ENCODE measurements around the gene RAET1E. TPM values are rescaled to one million over a fixed set of nuclear protein-coding genes. Genes with fewer than 3 reads are reported as not detected.
"Not testable (repeated sequence)": the region's sequence is repeated elsewhere in the genome, so short reads cannot be mapped to it uniquely, and the experiment has no call there.

Gene RAET1E, protein sequence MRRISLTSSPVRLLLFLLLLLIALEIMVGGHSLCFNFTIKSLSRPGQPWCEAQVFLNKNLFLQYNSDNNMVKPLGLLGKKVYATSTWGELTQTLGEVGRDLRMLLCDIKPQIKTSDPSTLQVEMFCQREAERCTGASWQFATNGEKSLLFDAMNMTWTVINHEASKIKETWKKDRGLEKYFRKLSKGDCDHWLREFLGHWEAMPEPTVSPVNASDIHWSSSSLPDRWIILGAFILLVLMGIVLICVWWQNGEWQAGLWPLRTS
- 0.82 TPM for polyA plus RNA-seq (ENCODE audit: insufficient read length)

DNA sequence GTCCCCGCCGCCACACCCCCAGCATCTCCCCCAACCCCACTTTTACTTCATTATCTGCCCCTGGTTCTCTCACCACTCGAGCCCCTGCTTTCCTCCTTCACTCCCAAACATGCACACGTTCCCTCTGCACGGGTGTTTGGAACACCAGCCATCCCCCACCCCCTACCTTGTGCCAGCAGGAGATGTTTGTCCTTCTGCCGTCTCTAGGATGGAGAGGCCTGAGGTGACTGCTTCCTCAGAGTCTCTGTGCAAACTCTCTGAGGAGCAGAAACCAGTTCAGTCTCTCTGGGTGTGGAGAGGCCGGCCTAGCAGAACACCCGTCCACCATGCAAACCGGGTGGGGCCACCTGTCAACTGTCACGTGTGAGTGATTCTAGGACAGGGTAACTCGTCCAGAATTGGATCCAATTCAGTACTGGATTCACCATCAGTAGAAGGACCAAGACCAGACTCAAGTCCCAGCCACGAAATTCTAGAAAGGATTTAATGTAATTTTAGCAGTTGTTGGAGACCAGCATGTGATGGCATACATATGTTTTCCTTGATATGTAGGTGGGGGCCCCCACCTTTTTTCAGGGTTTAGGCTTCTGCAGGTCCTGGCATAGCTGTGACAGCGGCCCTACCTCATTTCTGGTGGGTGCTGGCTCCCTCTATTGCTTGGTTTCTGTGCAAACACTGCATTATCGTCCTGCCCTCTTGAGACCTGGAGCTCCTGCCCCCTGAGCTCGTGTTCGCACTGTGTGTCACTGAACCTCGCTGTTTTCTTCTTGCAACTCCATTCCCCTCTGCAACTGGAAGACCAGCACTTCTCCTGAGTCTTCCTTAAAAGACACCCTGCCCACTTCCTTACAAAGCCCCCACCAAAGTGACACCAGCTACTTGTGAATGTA, at the start of gene RAET1E:
Gene RAET1E (minus strand): TSS at position 259 of the 890 bp plus-strand sequence. CDS start 7,212 bp downstream, outside the sequence.
- DNase-seq (ENCODE audit: low read depth): no peak

DNA sequence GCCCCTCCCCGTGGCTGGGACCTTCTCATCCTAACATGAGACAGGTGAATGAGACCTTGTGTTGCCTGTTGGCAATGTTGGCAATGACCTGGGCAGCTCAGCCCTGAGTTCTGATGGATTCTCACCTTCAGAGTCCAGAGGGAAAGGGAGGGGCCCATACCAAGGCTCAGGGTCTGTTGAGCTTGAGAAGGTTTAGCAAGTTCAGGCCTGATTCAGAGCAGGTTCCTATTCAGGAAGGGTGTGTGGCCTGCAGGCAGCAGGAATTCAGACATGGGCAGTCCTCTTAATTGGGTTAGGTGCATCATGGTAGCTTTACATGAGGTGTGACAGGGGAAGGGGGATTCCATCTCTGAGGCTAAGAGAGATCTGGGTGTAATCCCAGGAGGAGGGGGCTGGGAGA, 49.6 kb upstream of the RAET1E start:
- DNase-seq (ENCODE audit: low read depth): not testable (repeated sequence)

DNA sequence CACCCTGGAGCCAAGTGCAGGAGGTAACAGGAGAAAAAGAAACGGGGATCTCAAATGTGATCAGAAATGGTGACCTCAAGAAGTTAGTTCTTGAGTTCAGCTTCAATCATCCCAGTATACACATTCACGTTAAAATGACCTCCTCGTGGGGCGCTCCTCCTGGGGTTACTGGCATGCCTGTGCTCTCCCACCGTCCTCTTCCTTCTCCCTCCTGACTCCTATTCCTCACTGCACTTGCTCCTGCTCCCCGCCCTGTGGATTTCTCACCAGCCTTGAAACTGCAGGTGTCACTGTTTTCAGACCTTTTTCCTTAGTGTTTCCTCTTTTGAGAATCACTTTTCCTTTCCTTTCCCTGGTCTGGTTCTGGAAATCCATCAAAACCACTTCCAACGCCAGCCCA, 48.7 kb upstream of the RAET1E start:
- DNase-seq (ENCODE audit: low read depth): not testable (repeated sequence)

DNA sequence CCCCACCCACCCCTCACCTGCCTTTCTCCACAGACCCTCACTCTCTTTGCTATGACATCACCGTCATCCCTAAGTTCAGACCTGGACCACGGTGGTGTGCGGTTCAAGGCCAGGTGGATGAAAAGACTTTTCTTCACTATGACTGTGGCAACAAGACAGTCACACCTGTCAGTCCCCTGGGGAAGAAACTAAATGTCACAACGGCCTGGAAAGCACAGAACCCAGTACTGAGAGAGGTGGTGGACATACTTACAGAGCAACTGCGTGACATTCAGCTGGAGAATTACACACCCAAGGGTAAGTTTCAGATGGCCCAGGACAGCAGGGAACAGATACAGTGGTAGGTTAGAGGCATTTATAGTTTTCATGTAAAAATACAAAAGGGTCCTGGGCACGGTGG, 47.4 kb upstream of the RAET1E start:
- DNase-seq (ENCODE audit: low read depth): not testable (repeated sequence)

DNA sequence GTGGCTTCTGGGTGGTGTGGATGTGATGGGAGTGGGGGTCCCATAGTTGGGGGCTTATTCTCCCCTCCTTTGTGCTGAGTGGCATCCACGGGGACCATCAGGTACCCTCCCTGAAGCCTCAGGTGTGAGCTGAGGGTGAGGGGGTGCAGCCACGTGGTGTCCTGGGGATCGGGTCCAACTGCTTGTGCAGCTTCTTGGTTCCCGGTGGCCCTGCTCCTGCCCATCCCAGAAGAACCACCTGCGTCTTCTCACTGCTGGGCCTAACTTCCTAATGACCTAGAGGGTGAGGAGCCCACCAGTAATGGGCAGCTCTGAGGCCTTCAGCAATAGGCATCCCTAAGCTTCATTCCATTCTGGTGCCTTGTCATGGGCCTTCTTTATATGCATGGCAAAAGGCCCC, 45.4 kb upstream of the RAET1E start:
- DNase-seq (ENCODE audit: low read depth): not testable (repeated sequence)

DNA sequence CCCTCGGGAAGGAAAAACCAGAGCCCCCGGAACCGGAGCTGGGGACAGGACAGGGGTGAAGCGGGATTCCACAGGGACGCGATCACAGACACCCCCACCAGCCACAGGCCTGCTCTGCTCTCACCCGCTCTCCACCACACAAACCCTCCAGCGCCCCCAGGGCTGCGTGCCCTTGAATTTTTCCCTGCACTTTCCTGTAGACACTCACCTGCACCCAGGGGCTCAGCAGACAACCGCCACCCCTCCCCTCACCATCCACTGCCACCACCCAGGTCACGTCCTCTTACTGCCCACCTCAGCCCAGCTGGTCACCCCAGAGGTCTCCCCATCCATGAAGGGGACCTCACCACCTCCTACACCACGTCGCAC, 44.5 kb upstream of the RAET1E start:
- DNase-seq (ENCODE audit: low read depth): no peak

DNA sequence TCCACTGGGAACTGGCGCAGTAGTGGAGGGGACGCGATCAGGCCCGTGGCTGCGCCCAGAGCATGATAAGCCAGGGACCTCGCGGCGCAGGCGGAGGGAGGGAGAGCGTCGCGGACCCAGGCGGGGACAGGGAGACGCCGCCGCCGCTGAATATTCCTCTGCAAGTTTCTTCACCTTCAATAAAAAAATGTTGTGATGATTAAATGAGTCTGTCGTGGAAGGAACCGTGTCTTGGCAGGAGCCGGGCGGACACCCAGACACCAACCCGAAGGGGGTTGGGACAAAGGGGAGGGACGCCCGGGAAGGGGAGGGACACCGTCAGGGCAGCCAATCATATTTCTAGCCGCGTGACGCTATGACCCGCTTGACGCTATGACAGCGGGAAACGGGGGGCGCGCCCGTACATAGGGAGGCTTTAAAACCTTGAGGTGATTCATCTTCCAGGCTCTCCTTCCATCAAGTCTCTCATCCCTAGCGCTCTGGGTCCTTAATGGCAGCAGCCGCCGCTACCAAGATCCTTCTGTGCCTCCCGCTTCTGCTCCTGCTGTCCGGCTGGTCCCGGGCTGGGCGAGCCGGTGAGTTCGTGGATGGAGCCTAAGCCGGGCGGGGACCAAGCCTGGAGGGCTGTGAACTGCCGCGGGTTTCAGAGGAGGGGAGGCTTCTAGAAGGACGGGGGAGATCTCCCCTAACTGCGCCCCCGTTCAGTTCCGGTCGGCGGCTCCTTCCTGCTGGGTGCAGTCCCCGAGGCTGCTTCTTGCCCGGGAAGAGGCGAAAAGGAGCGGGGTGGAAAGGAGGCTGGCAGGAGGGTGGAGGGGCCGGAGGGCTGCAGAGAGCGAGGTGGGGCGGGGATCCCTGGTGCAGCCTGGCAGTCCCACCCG, 43.9 kb upstream of the RAET1E start, which contains the start of gene ULBP2:
Gene ULBP2 (plus strand): TSS at position 432 of the 878 bp plus-strand sequence. CDS start 59 bp downstream, at position 491.
- peak; percentile 40 for DNase-seq (ENCODE audit: low read depth)

DNA sequence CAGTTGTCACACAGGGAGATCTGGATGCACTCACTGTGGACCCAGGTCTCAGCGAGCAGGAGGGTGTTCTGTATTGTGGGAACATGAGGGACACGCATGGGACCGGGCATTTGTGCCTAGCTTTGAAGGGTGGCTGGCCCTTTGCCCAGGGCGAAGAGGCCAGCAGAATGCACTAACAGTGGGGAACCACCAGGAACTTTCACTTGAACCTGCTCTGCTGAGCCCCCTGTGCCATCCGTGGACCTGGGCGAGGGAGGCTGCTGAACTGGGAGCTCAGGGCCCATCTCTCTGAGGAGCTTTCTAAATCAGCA, 42.7 kb upstream of the RAET1E start:
- no peak for DNase-seq (ENCODE audit: low read depth)

DNA sequence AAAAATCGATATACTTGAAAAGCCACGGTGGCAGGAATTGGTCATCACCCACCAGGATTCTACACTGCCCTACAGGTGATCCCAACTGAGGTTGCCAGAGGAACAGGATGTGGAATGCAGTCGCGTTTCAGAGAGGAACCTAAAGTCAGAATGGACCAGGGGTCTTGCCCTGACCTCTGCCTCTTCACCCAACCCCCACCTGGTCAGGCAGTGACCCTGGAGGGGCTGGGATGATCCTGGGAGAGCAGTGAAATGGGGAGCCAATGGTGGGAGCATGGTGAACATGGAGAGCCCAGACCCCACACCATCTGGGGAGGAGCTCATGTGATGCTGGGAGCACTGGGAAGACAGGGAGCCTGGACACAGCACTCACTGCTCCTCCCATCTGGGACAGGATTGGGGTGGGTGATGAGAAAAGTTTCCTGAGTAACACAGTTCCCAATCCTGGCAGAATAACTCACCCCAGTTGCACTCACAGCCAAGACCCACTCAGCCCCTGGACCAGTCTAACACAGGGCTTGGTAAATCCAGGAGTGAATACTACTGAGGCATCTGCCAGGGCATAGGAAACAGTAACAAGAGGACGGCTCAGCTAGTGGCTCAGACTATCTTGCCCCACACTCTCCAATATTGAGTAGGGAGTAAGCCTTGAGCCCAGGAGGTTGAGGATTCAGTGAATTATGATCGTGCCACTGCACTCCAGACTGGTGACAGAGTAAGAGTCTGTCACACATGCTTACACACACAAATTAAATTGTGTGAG, 42.2 kb upstream of the RAET1E start:
- no peak for DNase-seq (ENCODE audit: low read depth)

DNA sequence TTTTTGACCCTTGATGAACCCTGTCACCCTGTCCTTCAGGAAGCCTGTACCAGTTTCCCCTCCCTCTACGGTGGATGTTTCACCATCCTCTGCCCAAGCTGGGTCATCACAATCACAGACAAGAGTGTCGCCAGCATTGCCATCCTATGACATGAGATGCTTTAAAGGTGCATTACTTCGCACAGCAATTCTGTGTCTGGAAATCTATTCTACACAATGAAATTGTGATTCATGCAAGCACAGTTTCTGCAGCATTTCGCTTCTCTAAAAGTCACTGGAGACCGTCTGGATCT, 41.4 kb upstream of the RAET1E start:
- no peak for DNase-seq (ENCODE audit: low read depth)

DNA sequence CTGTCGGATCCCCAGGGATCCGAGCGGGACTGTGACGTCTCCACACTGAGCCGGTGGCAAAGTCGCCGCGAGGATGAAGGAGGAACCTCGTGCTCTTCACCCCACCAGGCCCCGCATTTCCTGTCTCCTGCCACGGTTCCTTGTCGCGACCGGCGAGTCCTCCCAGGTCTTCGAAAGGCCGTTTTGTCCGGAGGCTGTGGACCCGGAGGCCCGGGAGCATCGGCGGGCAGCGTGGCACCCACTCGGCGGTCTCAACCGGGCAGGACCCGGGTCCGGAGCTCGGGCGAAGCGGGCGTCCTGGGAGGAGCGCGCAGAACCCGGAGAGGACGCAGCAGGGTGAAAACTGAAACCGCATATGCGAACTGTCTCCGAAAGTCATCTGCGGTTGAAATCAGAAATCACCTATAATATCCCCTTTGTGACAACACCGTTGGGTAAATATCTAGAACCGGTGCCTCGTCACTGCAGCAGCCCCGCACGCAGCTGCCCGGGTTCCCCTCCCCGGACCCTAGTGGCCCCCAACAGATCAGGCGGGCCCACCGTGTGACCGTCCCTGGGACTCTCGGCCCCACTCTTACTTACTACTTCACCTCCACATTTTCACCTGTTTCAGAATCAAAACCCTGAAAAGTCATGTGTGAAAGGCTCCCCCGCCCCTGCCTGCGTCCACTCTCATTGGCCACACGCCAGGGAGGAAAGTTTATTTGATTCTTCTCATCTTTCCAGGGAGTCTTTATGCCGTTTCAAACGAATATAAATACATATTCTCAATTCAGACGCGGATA, 40.9 kb upstream of the RAET1E start:
- no peak for DNase-seq (ENCODE audit: low read depth)

DNA sequence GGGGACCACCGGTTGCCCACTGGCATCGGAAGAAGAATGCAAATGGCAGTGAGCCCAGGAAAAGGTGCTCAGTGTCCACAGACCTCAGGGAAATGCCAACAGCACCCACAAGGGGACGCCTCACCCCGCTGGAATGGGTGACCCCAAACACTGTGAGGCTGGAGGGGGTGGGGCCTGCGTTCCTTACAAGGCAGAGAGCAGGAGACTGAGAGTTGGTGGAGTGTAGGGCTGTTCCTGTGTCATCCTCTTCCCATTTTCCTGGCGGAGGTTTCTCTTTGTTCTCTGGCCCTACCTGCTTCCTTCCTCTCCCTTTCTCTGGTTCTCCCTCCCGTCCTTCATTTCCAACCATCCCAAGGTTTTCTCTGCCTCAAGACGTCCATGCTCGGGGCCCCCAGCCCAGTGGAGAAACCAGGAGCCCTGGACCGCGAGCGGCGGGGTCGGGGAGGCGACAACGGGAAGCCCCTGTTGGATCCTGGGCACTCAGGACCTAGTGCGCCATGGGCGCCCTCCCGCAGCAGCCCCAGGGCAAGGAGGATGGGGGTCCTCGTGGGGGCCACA, 40.2 kb upstream of the RAET1E start:
- DNase-seq (ENCODE audit: low read depth): not testable (repeated sequence)

DNA sequence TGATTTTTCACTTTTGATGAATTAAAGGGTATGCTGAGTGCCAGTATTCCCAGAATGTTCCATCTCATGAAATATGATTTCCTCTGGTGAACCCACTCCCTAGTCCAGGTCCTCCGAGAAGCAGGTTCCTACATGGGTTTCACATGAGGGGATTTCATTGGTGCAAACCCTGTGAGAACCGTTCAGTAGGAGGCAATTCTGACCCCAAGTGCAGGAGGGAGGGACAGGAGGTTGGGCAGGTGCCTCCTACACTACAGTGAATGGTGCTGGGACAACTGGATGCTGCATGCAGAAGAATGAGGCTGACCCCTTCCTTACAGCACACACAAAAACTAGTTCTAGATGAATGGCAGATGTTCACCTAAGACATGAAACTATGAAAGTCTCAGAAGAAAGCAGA, 38.8 kb upstream of the RAET1E start:
- DNase-seq (ENCODE audit: low read depth): no peak

DNA sequence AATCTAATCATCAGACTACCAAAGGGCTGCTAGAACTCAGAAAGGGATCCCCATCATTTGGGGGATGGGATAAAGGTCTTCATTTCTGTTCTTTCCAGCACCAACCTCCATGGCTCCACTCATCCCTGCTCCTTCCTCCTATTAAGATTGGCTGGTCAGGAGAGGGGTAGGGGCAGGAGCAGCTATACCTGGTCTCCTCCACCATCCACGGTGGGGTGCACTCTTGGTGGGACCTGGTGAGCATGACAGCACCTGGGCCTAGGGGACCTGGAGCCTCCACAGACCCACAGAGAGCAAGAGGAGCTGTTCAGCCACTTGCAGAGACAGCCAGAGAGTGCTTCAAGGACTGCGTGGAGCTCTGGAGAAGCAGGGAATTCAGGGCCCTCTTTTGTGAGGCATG, 37.8 kb upstream of the RAET1E start:
- DNase-seq (ENCODE audit: low read depth): no peak

DNA sequence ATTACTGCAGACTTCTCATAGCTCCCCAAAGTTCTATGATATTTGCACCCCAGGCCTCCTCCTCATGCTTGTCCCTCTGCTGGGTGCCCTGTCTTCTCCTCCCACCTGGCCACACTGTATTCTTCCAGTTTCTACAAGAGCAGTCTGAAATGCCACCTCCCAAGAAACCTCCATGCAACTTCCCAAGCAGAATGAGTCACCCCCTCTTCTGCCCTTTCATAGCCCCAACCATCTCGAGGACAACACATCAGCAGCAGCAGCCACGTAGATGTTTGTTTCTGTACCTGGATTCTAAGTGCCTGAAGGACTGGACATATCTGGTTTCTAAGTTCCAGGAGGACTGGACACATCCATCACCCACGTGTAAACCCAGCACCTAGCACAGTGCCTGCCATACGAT, 37.3 kb upstream of the RAET1E start:
- DNase-seq (ENCODE audit: low read depth): no peak

DNA sequence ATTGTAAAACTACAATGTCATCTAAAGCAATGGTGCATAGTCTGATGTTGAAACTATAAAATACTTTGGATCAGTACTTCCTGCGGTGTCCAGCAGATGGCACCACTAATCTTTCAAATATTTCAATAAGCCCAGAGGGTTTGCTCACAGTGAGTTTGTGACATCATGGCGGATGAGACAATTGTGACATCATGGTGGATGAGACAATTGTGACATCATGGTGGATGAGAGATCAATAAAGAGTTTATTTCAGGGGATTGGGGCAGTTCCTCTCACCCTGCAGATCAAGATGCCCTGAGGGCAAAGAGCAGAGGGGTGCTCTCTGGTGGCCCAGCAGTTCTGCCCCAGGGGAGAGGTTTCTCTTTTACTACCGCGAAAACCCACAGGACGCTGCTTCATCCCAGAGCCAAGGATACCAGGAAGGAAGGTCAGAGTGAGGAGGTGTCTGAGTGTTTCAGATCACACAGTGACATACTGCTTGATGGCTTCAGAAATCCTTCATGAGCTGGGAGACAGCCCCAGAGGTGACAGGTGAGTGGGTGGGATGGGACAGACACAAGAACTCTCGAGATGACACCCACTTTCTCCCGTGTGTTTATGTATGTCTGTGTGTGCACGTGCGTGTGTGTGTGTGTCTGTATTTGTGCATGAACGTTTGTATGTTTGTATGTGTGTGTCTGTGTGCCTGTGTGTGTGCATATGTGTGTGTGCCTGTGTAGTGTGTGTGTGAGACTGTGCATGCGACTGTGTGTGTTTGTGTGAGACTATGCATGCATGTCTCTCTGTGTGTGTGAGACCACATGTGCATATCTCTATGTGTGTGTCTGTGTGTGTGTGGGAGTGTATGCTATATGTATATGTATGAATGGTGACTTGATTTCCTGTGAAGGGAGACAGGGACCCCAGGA, 36.6 kb upstream of the RAET1E start:
- peak; percentile 24 for DNase-seq (ENCODE audit: low read depth)

DNA sequence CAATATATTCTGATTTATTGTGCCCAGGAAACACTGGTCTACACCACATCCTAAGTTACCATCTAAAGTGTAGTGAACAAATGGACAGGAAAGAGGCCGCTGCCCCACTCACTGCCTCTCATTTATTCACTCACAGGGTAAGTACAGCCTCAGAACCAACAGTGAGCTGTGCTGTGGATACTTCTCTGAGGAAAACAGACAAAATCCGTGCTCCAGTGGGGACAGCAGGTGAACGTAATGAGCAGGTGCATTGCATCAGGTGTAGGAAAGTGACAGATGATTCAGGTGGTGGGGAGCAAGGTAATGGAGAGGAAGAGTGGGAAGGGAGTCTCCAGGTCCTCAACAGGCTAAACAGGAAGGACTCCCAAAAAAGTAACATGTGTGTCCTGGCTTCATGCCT, 35.5 kb upstream of the RAET1E start:
- DNase-seq (ENCODE audit: low read depth): no peak

DNA sequence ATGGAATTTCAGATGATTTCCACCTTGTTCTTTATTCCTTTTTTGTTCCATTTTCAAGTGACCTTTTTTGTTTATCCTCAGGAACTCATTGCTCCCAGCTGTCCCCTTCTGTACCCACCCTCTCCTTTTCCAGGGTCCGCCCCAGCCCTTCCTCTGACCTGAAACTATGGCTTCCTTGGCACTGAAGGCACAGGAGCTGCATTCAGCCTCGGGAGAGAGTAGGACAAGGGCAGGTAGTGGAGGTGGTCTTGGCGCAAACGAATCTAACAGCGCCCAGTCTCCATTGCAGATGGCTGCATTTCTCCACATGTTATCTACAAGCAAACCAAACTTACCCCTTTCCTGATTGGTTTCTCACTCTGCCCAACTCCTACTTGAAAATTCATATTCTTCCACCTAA, 35.1 kb upstream of the RAET1E start:
- DNase-seq (ENCODE audit: low read depth): no peak

DNA sequence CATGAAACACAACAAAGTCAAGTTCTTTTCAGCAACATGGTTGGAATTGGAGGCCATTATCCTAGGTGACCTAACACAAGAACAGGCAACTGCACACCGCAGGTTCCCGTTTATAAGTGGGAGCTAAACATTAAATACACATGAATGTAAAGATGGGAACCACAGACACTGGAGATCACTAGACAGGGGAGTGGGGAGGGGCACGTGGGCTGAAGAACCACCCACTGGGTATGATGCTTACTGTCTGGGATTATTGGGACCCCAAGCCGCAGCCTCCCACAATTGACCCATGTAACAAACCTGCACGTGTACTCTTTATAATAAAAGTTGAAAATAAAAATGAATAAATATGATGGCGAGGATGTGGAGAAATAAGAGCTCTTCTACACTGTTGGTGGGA, 33.6 kb upstream of the RAET1E start:
- no peak for DNase-seq (ENCODE audit: low read depth)
